ENCODE results near the gene OR52M1.

OR52M1 gene, protein sequence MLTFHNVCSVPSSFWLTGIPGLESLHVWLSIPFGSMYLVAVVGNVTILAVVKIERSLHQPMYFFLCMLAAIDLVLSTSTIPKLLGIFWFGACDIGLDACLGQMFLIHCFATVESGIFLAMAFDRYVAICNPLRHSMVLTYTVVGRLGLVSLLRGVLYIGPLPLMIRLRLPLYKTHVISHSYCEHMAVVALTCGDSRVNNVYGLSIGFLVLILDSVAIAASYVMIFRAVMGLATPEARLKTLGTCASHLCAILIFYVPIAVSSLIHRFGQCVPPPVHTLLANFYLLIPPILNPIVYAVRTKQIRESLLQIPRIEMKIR

DNA sequence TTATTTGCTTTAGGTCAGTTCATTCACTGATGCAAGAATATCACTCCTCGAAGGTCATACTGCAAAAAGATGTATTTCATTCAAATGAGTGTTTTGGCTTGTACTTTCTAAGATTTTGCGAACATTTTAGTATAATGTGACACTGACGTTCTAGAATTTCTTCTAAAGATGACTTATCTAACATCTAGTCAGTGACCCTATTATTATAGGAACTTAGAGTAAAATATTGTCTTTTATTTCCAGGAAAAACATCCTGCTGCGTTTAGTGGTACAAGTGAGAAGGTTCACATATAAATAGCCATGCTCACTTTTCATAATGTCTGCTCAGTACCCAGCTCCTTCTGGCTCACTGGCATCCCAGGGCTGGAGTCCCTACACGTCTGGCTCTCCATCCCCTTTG lies at the start of gene OR52M1:
OR52M1 (plus strand) TSS at position 301 of the 400 bp plus-strand sequence; CDS start at position 301, 0 bp downstream.
- ATAC-seq = no peak
- TF ChIP-seq CSDC2 (CRISPR knock-in tag; IDR thresholded peaks at IDR 0.05) (no peak), ISL1 (CRISPR knock-in tag; IDR thresholded peaks at IDR 0.05) (no peak), SNAI2 (CRISPR knock-in tag; IDR thresholded peaks at IDR 0.05) (no peak), ZFP3 (CRISPR knock-in tag; IDR thresholded peaks at IDR 0.05) (no peak), ESRRG (CRISPR knock-in tag; IDR thresholded peaks at IDR 0.05) (no peak), ZFP30 (CRISPR knock-in tag; IDR thresholded peaks at IDR 0.05) (no peak), ZNF565 (CRISPR knock-in tag; conservative IDR thresholded peaks at IDR 0.05; ENCODE audit: low read depth) (no peak), ZC3H10 (CRISPR knock-in tag; IDR thresholded peaks at IDR 0.05) (no peak), TOX (CRISPR knock-in tag; IDR thresholded peaks at IDR 0.05; ENCODE audit: borderline replicate concordance) (no peak), OSR1 (CRISPR knock-in tag; IDR thresholded peaks at IDR 0.05) (no peak), RARB (CRISPR knock-in tag; IDR thresholded peaks at IDR 0.05) (no peak)
- TF ChIP-seq, protein P1, sequence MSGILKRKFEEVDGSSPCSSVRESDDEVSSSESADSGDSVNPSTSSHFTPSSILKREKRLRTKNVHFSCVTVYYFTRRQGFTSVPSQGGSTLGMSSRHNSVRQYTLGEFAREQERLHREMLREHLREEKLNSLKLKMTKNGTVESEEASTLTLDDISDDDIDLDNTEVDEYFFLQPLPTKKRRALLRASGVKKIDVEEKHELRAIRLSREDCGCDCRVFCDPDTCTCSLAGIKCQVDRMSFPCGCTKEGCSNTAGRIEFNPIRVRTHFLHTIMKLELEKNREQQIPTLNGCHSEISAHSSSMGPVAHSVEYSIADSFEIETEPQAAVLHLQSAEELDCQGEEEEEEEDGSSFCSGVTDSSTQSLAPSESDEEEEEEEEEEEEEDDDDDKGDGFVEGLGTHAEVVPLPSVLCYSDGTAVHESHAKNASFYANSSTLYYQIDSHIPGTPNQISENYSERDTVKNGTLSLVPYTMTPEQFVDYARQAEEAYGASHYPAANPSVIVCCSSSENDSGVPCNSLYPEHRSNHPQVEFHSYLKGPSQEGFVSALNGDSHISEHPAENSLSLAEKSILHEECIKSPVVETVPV (CRISPR knock-in tag; IDR thresholded peaks at IDR 0.05) = no peak
- TF ChIP-seq, protein P2, sequence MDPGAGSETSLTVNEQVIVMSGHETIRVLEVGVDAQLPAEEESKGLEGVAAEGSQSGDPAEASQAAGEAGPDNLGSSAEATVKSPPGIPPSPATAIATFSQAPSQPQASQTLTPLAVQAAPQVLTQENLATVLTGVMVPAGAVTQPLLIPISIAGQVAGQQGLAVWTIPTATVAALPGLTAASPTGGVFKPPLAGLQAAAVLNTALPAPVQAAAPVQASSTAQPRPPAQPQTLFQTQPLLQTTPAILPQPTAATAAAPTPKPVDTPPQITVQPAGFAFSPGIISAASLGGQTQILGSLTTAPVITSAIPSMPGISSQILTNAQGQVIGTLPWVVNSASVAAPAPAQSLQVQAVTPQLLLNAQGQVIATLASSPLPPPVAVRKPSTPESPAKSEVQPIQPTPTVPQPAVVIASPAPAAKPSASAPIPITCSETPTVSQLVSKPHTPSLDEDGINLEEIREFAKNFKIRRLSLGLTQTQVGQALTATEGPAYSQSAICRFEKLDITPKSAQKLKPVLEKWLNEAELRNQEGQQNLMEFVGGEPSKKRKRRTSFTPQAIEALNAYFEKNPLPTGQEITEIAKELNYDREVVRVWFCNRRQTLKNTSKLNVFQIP (CRISPR knock-in tag; IDR thresholded peaks at IDR 0.05; ENCODE audit: borderline replicate concordance, low read depth) = no peak
- TF ChIP-seq, protein P3, sequence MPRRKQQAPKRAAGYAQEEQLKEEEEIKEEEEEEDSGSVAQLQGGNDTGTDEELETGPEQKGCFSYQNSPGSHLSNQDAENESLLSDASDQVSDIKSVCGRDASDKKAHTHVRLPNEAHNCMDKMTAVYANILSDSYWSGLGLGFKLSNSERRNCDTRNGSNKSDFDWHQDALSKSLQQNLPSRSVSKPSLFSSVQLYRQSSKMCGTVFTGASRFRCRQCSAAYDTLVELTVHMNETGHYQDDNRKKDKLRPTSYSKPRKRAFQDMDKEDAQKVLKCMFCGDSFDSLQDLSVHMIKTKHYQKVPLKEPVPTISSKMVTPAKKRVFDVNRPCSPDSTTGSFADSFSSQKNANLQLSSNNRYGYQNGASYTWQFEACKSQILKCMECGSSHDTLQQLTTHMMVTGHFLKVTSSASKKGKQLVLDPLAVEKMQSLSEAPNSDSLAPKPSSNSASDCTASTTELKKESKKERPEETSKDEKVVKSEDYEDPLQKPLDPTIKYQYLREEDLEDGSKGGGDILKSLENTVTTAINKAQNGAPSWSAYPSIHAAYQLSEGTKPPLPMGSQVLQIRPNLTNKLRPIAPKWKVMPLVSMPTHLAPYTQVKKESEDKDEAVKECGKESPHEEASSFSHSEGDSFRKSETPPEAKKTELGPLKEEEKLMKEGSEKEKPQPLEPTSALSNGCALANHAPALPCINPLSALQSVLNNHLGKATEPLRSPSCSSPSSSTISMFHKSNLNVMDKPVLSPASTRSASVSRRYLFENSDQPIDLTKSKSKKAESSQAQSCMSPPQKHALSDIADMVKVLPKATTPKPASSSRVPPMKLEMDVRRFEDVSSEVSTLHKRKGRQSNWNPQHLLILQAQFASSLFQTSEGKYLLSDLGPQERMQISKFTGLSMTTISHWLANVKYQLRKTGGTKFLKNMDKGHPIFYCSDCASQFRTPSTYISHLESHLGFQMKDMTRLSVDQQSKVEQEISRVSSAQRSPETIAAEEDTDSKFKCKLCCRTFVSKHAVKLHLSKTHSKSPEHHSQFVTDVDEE (CRISPR knock-in tag; IDR thresholded peaks at IDR 0.05) = no peak

DNA sequence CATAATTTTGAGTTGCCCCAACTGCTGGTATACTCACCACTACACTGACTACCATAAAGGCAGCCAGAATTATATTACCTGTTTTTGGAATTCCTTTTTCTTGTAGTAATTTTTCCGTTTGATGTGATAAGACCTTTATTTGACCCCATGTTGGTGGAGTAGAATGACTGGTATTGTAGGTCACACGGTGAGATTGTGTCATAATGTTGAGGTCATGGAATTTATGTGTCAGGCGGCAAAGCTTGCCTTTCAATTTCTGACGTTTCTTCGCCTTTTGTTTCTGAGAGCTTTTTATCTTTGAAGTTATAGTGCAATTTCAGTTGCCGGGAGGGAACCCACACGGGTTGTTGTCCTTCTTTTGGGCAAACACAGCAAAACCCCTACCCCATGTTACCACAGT lies 49.5 kb upstream of the OR52M1 start:
- no peak for ATAC-seq
- TF ChIP-seq, protein P3 (CRISPR knock-in tag; IDR thresholded peaks at IDR 0.05) = no peak
- TF ChIP-seq CSDC2 (CRISPR knock-in tag; IDR thresholded peaks at IDR 0.05) = no peak
- TF ChIP-seq, protein P4, sequence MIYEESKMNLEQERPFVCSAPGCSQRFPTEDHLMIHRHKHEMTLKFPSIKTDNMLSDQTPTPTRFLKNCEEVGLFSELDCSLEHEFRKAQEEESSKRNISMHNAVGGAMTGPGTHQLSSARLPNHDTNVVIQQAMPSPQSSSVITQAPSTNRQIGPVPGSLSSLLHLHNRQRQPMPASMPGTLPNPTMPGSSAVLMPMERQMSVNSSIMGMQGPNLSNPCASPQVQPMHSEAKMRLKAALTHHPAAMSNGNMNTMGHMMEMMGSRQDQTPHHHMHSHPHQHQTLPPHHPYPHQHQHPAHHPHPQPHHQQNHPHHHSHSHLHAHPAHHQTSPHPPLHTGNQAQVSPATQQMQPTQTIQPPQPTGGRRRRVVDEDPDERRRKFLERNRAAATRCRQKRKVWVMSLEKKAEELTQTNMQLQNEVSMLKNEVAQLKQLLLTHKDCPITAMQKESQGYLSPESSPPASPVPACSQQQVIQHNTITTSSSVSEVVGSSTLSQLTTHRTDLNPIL (CRISPR knock-in tag; IDR thresholded peaks at IDR 0.05; ENCODE audit: low read depth) = no peak
- TF ChIP-seq ZNF70 (CRISPR knock-in tag; IDR thresholded peaks at IDR 0.05) = no peak
- TF ChIP-seq TCF4 (CRISPR knock-in tag; IDR thresholded peaks at IDR 0.05; ENCODE audit: borderline replicate concordance) = no peak
- TF ChIP-seq, protein P2 (CRISPR knock-in tag; IDR thresholded peaks at IDR 0.05; ENCODE audit: borderline replicate concordance, low read depth) = no peak
- TF ChIP-seq ISL1 (CRISPR knock-in tag; IDR thresholded peaks at IDR 0.05) = no peak
- no peak for TF ChIP-seq BACH2 (CRISPR knock-in tag; IDR thresholded peaks at IDR 0.05; ENCODE audit: borderline replicate concordance)
- TF ChIP-seq RARB (CRISPR knock-in tag; IDR thresholded peaks at IDR 0.05) = no peak
- TF ChIP-seq, protein P1 (CRISPR knock-in tag; IDR thresholded peaks at IDR 0.05) = no peak
- no peak for TF ChIP-seq PPARA (CRISPR knock-in tag; IDR thresholded peaks at IDR 0.05; ENCODE audit: borderline replicate concordance)

Measured in SK-N-SH treated with all-trans-retinoic acid at 6 μM for 48 hours (cell line).